RWPE1 (cell line): ENCODE data around the gene ARID1B.

Experiments
- CTCF ChIA-PET: fragments of 350-600 bp; sonication (Branson Sonifier 250); formaldehyde crosslinking; extraction: SDS; loops from one replicate; lab custom pipeline; 2021; lab: Yijun Ruan, JAX
- POLR2A ChIA-PET: fragments of 400-600 bp; formaldehyde crosslinking; extraction: SDS; loops from one replicate; lab custom pipeline; 2020; ENCODE audit warnings: antibody characterized with exemption; ENCODE audit not compliant: low non-redundant PET; lab: Yijun Ruan, JAX
- DNase-seq: peaks from one replicate; pipeline ENCODE4 v3.0.0; 2012; ENCODE audit warnings: low spot score
- H3K27ac ChIP-seq: fragments of 450-650 bp; 2 replicates; pipeline ENCODE4 v1.5.1; 2017
- CTCF ChIP-seq: fragments of 450-650 bp; conservative IDR thresholded peaks from 2 replicates; pipeline ENCODE4 v1.5.1; 2017; ENCODE audit warnings: low read depth, mild to moderate bottlenecking

ARID1B gene

GRCh38 chr6:157198425-157199279 is 421.5 kb downstream of the ARID1B start:
- ChIA-PET CTCF (interaction anchor here (0.6 to 1.0 kb wide), 3 partner anchors 15 to 641 kb away, joined by 3 read pairs; no protein-coding TSS in a partner anchor), POLR2A (no interaction called here)
- H3K27ac ChIP-seq, result peak overlapping the region; percentile 56
- no peak for TF ChIP-seq CTCF
- DNase-seq, result peak; percentile 86

- POLR2A ChIA-PET, result no interaction called here
- CTCF ChIA-PET, result interaction anchor here (0.6 kb wide), 1 partner anchor 688 kb away, joined by 4 read pairs; no protein-coding TSS in a partner anchor
- no peak for DNase-seq
- no peak for TF ChIP-seq CTCF
- H3K27ac ChIP-seq, result no peak overlapping the region
Observed at GRCh38 chr6:157200117-157200516, 422.9 kb downstream of the ARID1B start.

- ChIA-PET POLR2A (no interaction called here), CTCF (no interaction called here)
- TF ChIP-seq CTCF, result no peak
- no peak for DNase-seq
- H3K27ac ChIP-seq, result no peak overlapping the region
Observed at GRCh38 chr6:157200611-157201010, 423.4 kb downstream of the ARID1B start.

- no peak for TF ChIP-seq CTCF
- CTCF ChIA-PET, result no interaction called here
- POLR2A ChIA-PET, result no interaction called here
- no peak overlapping the region for H3K27ac ChIP-seq
- no peak for DNase-seq
Observed at GRCh38 chr6:157201083-157201482, 423.9 kb downstream of the ARID1B start.

- DNase-seq, result no peak
- ChIA-PET POLR2A (no interaction called here), CTCF (no interaction called here)
- H3K27ac ChIP-seq, result no peak overlapping the region
- no peak for TF ChIP-seq CTCF
Observed at GRCh38 chr6:157203312-157203744, 426.1 kb downstream of the ARID1B start.

- POLR2A ChIA-PET, result no interaction called here
- CTCF ChIA-PET, result no interaction called here
Observed at GRCh38 chr6:157203764-157204163, 426.6 kb downstream of the ARID1B start.

More at GRCh38 chr6:157203764-157204163, 426.6 kb downstream of the ARID1B start:
- no peak for TF ChIP-seq CTCF
- H3K27ac ChIP-seq, result no peak overlapping the region
- no peak for DNase-seq
